HCT116 (cell line): ENCODE measurements around the gene MGST3. TPM values are rescaled to one million over a fixed set of nuclear protein-coding genes. Genes with fewer than 3 reads are reported as not detected.

ENCODE experiments used
- ATAC-seq: fragments of 200-7000 bp; cut with Tn5 transposase; 2 replicates; pipeline ENCODE4 v1.9.1; 2020; ENCODE audit warnings: mild to moderate bottlenecking, moderate library complexity
- BruUV-seq: library from RNA; stranded (reverse); fragments of 400-500 nt; replicated peaks from 2 replicates; lab custom pipeline; 2021; lab: Mats Ljungman, UMichigan
- CTCF ChIA-PET: fragments of 300-600 bp; sonication (Branson Sonifier 250); formaldehyde crosslinking; loops from one replicate; lab custom pipeline; 2021; ENCODE audit warnings: antibody characterized with exemption; lab: Charles Lee
- POLR2A ChIA-PET: fragments of 300-600, 350-600 bp; sonication (Branson Sonifier 250); formaldehyde crosslinking; loops from one replicate; lab custom pipeline; 2021; ENCODE audit warnings: antibody characterized with exemption; lab: Charles Lee
- RAD21 ChIA-PET, 2 experiments: fragments of 300-600 bp; sonication (Branson Sonifier 250); formaldehyde crosslinking; loops; one replicate each; lab custom pipeline; 2023; ENCODE audit warnings: low total read pairs in 2 of 2; ENCODE audit not compliant: uncharacterized antibody in 2 of 2, unreplicated experiment in 2 of 2, low non-redundant PET in 1 of 2; lab: Charles Lee
- DNase-seq: peaks from one replicate; pipeline ENCODE4 v3.0.0-alpha.2; 2010; ENCODE audit warnings: low read depth, low spot score
- H2AFZ ChIP-seq: fragments of 200-600 bp; shearing (Covaris generic), sonication (generic); 2 replicates; pipeline ENCODE4 v1.6.1; 2017; ENCODE audit warnings: low read depth, mixed run types, mixed read lengths, antibody characterized with exemption, low read length; ENCODE audit not compliant: poor library complexity, severe bottlenecking
- H3K27ac ChIP-seq: 2 replicates; pipeline ENCODE4 v1.5.1; 2012; ENCODE audit warnings: low read depth, low read length
- H3K27me3 ChIP-seq: fragments of 200-600 bp; sonication (generic); 2 replicates; pipeline ENCODE4 v1.6.1; 2016; ENCODE audit warnings: mixed run types, low read length, mixed read lengths; ENCODE audit not compliant: insufficient read depth
- H3K36me3 ChIP-seq, 2 experiments: fragments of 200-500 bp in 1 of 2; fragments of 200-600 bp in 1 of 2; sonication (Bioruptor generic) in 1 of 2; sonication (generic) in 1 of 2; 2 replicates each; pipeline versions ENCODE4 v1.5.1 to v1.6.1; 2014 to 2016; ENCODE audit warnings: low read length in 2 of 2, inconsistent platforms in 1 of 2, mixed read lengths in 1 of 2, mixed run types in 1 of 2; ENCODE audit not compliant: insufficient read depth in 2 of 2, control insufficient read depth in 1 of 2
- H3K4me1 ChIP-seq, 2 experiments: fragments of 200-600 bp in 1 of 2; sonication (generic) in 1 of 2; 2 replicates each; pipeline versions ENCODE4 v1.5.1 to v1.6.1; 2012 to 2017; ENCODE audit warnings: low read length in 2 of 2, inconsistent platforms in 1 of 2, mild to moderate bottlenecking in 1 of 2, mixed read lengths in 1 of 2, mixed run types in 1 of 2, moderate library complexity in 1 of 2; ENCODE audit not compliant: insufficient read depth in 2 of 2, control insufficient read depth in 1 of 2
- H3K4me2 ChIP-seq: fragments of 200-600 bp; sonication (generic); 2 replicates; pipeline ENCODE4 v1.6.1; 2017; ENCODE audit warnings: mixed run types, low read length, mixed read lengths
- H3K4me3 ChIP-seq, 2 experiments: fragments of 200-600 bp in 1 of 2; sonication (generic) in 1 of 2; replicated peaks in 1 of 2; 2 replicates each; pipeline ENCODE4 v1.5.1; 2011 to 2016; ENCODE audit warnings: low read length in 2 of 2, control low read depth in 1 of 2, low read depth in 1 of 2, mild to moderate bottlenecking in 1 of 2, mixed read lengths in 1 of 2, mixed run types in 1 of 2
- H3K79me2 ChIP-seq: fragments of 200-600 bp; sonication (generic); 2 replicates; pipeline ENCODE4 v1.6.1; 2017; ENCODE audit warnings: mild to moderate bottlenecking, mixed run types, low read length, moderate library complexity, mixed read lengths; ENCODE audit not compliant: insufficient read depth
- H3K9ac ChIP-seq: fragments of 200-600 bp; sonication (generic); 2 replicates; pipeline ENCODE4 v1.6.1; 2016; ENCODE audit warnings: low read length, mixed read lengths
- H3K9me2 ChIP-seq: fragments of 200-600 bp; sonication (generic), shearing (Covaris generic); 2 replicates; pipeline ENCODE4 v1.6.1; 2017; ENCODE audit warnings: mixed run types, mild to moderate bottlenecking, moderate library complexity; ENCODE audit not compliant: insufficient read depth
- H3K9me3 ChIP-seq, 2 experiments: fragments of 200-500 bp in 1 of 2; fragments of 200-600 bp in 1 of 2; sonication (Bioruptor generic) in 1 of 2; sonication (generic) in 1 of 2; 2 replicates each; pipeline ENCODE4 v1.6.1; 2014 to 2017; ENCODE audit warnings: low read length in 2 of 2, mixed read lengths in 2 of 2, inconsistent platforms in 1 of 2, low read depth in 1 of 2, mild to moderate bottlenecking in 1 of 2, mixed run types in 1 of 2, moderate library complexity in 1 of 2; ENCODE audit not compliant: control insufficient read depth in 1 of 2, insufficient read depth in 1 of 2
- H4K20me1 ChIP-seq: fragments of 200-600 bp; sonication (generic), shearing (Covaris generic); 2 replicates; pipeline ENCODE4 v1.6.1; 2017; ENCODE audit warnings: mixed run types, mild to moderate bottlenecking, moderate library complexity; ENCODE audit not compliant: insufficient read depth
- ATF3 ChIP-seq: IDR thresholded peaks from 2 replicates; pipeline ENCODE4 v1.6.1; 2012
- CBX3 ChIP-seq: IDR thresholded peaks from 2 replicates; pipeline ENCODE4 v1.6.1; 2012; ENCODE audit warnings: low read depth
- CTCF ChIP-seq, 3 experiments: fragments of 200-600 bp in 1 of 3; sonication (generic) in 1 of 3; IDR thresholded peaks in 2 of 3; conservative IDR thresholded peaks in 1 of 3; 2 replicates each; pipeline ENCODE4 v1.5.1; 2012 to 2017; ENCODE audit warnings: low read depth in 2 of 3, low read length in 2 of 3, antibody characterized with exemption in 1 of 3, borderline replicate concordance in 1 of 3, control low read depth in 1 of 3, mild to moderate bottlenecking in 1 of 3, mixed read lengths in 1 of 3, mixed run types in 1 of 3, moderate library complexity in 1 of 3; ENCODE audit not compliant: insufficient read depth in 1 of 3
- EGR1 ChIP-seq: IDR thresholded peaks from 2 replicates; pipeline ENCODE4 v1.6.1; 2012; ENCODE audit warnings: low read depth
- EZH2 ChIP-seq: fragments of 200-600 bp; sonication (generic); IDR thresholded peaks from 2 replicates; pipeline ENCODE4 v1.6.1; 2017; ENCODE audit warnings: antibody characterized with exemption, mixed run types
- EZH2phosphoT487 ChIP-seq: fragments of 200-600 bp; IDR thresholded peaks from 2 replicates; pipeline ENCODE4 v1.6.1; 2018; ENCODE audit warnings: antibody characterized with exemption, borderline replicate concordance
- FOSL1 ChIP-seq: IDR thresholded peaks from 2 replicates; pipeline ENCODE4 v1.6.1; 2012; ENCODE audit warnings: low read depth
- JUND ChIP-seq: IDR thresholded peaks from 2 replicates; pipeline ENCODE4 v1.6.1; 2012
- MAX ChIP-seq: IDR thresholded peaks from 2 replicates; pipeline ENCODE4 v1.6.1; 2012
- POLR2AphosphoS5 ChIP-seq: IDR thresholded peaks from 2 replicates; pipeline ENCODE4 v1.6.1; 2011; ENCODE audit warnings: mild to moderate bottlenecking, low read depth, low read length, moderate library complexity
- REST ChIP-seq: IDR thresholded peaks from 2 replicates; pipeline ENCODE4 v1.6.1; 2012; ENCODE audit warnings: low read depth
- SIN3A ChIP-seq: IDR thresholded peaks from 2 replicates; pipeline ENCODE4 v1.6.1; 2012; ENCODE audit warnings: low read depth
- SP1 ChIP-seq: IDR thresholded peaks from 2 replicates; pipeline ENCODE4 v1.6.1; 2012; ENCODE audit warnings: low read depth
- ZBTB33 ChIP-seq: IDR thresholded peaks from 2 replicates; pipeline ENCODE4 v1.6.1; 2011; ENCODE audit warnings: mild to moderate bottlenecking, low read length, moderate library complexity; ENCODE audit not compliant: insufficient replicate concordance; ENCODE audit errors: extremely low read depth
- ZFX ChIP-seq: fragments of 450-650 bp; IDR thresholded peaks from 2 replicates; pipeline ENCODE4 v1.6.1; 2017
- ZNF274 ChIP-seq: fragments of 200-500 bp; sonication (Bioruptor generic); IDR thresholded peaks from 2 replicates; pipeline ENCODE4 v1.6.1; 2014; ENCODE audit warnings: mild to moderate bottlenecking, low read depth, low read length, inconsistent platforms
- intact Hi-C: fragments of 100-400 bp; cut with micrococcal nuclease; formaldehyde crosslinking; loops from 2 replicates; pipeline ENCODE4 v1.10.0; 2022
- total RNA-seq: library from RNA; stranded (reverse); gene quantifications from one replicate; pipeline ENCODE4 v1.2.1, GENCODE V29; 2021; ENCODE audit not compliant: unreplicated experiment

The MGST3 gene
- total RNA-seq, 1 experiment from 2014 or later: 93.7 TPM

- BruUV-seq: no TSS peak
- no peak overlapping the region for H2AFZ ChIP-seq
- POLR2A ChIA-PET: no interaction called here
- intact Hi-C loops: no loop called here
- H3K9me3 ChIP-seq: no peaks in the 10 kb centered on the region
- H4K20me1 ChIP-seq: no peaks in the 10 kb centered on the region
- H3K4me3 ChIP-seq: no peak overlapping the region
- RAD21 ChIA-PET: no interaction called here
- DNase-seq (no peak), ATAC-seq (no peak)
- H3K9ac ChIP-seq: no peak overlapping the region
- no peak overlapping the region for H3K27ac ChIP-seq
- no peaks in the 10 kb centered on the region for H3K27me3 ChIP-seq
- no peaks in the 10 kb centered on the region for H3K36me3 ChIP-seq
- no peaks in the 10 kb centered on the region for H3K79me2 ChIP-seq
- no peak for TF ChIP-seq SP1
- no peak for TF ChIP-seq CBX3
- no peak for TF ChIP-seq JUND
- no peak for TF ChIP-seq REST
- no peak for TF ChIP-seq ZNF274
- TF ChIP-seq ZFX: no peak
- no peak for TF ChIP-seq EGR1
- TF ChIP-seq POLR2AphosphoS5: no peak
- no peak for TF ChIP-seq FOSL1
- TF ChIP-seq EZH2phosphoT487: no peak
- TF ChIP-seq CTCF (IDR thresholded peaks at IDR 0.05 in 2 of 3, conservative IDR thresholded peaks at IDR 0.05 in 1 of 3; ENCODE audit: borderline replicate concordance in 1 of 3, insufficient read depth in 1 of 3, low read depth in 2 of 3, low read length in 2 of 3): no peak
- no peak for TF ChIP-seq MAX
- no peak for TF ChIP-seq SIN3A
- no peak for TF ChIP-seq ATF3
- no peak for TF ChIP-seq EZH2
- no peak for TF ChIP-seq ZBTB33
- no peak overlapping the region for H3K4me2 ChIP-seq
- CTCF ChIA-PET: no interaction called here
- no peaks in the 10 kb centered on the region for H3K9me2 ChIP-seq
- no peaks in the 10 kb centered on the region for H3K4me1 ChIP-seq
These were observed 19.0 kb upstream of the MGST3 start for GRCh38 chr1:165612062-165612461.
